ENCODE measurements around the gene OR10D3.

The OR10D3 gene

GRCh38 chr11:124207102-124207792 is 24.1 kb downstream of the OR10D3 start:
- H3K4me1 Mint-ChIP-seq = no peaks in the 10 kb centered on the region
- no peaks in the 10 kb centered on the region for H3K27me3 Mint-ChIP-seq (ENCODE audit: low read depth)
- H3K27ac Mint-ChIP-seq = no peak overlapping the region
- H3K4me3 Mint-ChIP-seq = no peak overlapping the region
- H3K9me3 Mint-ChIP-seq = no peaks in the 10 kb centered on the region
- H3K36me3 Mint-ChIP-seq (ENCODE audit: low read depth) = no peaks in the 10 kb centered on the region
- no peak for TF ChIP-seq CTCF (IDR thresholded peaks at IDR 0.05; ENCODE audit: unreplicated experiment in 3 of 3)

GRCh38 chr11:124209824-124210357 is 26.7 kb downstream of the OR10D3 start:
- Mint-ChIP-seq H3K4me3 (no peak overlapping the region), H3K4me1 (no peaks in the 10 kb centered on the region), H3K9me3 (no peaks in the 10 kb centered on the region), H3K27ac (no peak overlapping the region), H3K36me3 (ENCODE audit: low read depth) (no peaks in the 10 kb centered on the region), H3K27me3 (ENCODE audit: low read depth) (peaks cover 4% of the 10 kb centered on the region)
- no peak for TF ChIP-seq CTCF (IDR thresholded peaks at IDR 0.05; ENCODE audit: unreplicated experiment in 3 of 3)

- Mint-ChIP-seq H3K27ac (no peak overlapping the region), H3K36me3 (ENCODE audit: low read depth) (no peaks in the 10 kb centered on the region), H3K4me3 (no peak overlapping the region), H3K9me3 (no peaks in the 10 kb centered on the region), H3K4me1 (no peaks in the 10 kb centered on the region), H3K27me3 (ENCODE audit: low read depth) (peaks cover 7% of the 10 kb centered on the region)
- TF ChIP-seq CTCF (IDR thresholded peaks at IDR 0.05; ENCODE audit: unreplicated experiment in 3 of 3) = no peak
These were observed 27.3 kb downstream of the OR10D3 start for GRCh38 chr11:124210421-124210820.

DNA sequence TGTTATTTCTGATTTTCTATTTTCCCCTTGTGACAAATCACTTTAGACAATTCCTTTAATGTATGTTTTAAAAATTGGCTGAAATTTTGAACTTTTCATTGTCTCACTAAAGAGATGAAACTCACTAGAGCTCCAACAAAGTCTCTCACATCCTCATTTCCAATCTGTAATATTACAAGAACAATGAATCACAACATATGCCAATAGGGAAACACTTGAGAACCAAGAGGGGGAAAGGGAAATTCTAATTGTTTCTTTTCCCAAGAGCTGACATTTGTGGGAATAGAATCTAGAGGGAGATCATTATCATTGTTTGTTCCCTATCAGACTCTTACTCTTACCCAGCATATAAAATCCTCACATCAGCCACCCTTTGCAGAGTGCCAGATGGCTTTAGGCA is 28.2 kb downstream of the OR10D3 start:
- no peaks in the 10 kb centered on the region for H3K9me3 Mint-ChIP-seq
- H3K4me3 Mint-ChIP-seq = no peak overlapping the region
- H3K27ac Mint-ChIP-seq = no peak overlapping the region
- no peak for TF ChIP-seq CTCF (IDR thresholded peaks at IDR 0.05; ENCODE audit: unreplicated experiment in 3 of 3)
- peaks cover 7% of the 10 kb centered on the region for H3K27me3 Mint-ChIP-seq (ENCODE audit: low read depth)
- no peaks in the 10 kb centered on the region for H3K36me3 Mint-ChIP-seq (ENCODE audit: low read depth)
- H3K4me1 Mint-ChIP-seq = no peaks in the 10 kb centered on the region

GRCh38 chr11:124214027-124214426 is 30.9 kb downstream of the OR10D3 start:
- no peak for TF ChIP-seq CTCF (IDR thresholded peaks at IDR 0.05; ENCODE audit: unreplicated experiment in 3 of 3)
- H3K27ac Mint-ChIP-seq = no peak overlapping the region
- no peaks in the 10 kb centered on the region for H3K36me3 Mint-ChIP-seq (ENCODE audit: low read depth)
- H3K9me3 Mint-ChIP-seq = no peaks in the 10 kb centered on the region
- H3K4me1 Mint-ChIP-seq = no peaks in the 10 kb centered on the region
- no peak overlapping the region for H3K4me3 Mint-ChIP-seq
- peaks cover 7% of the 10 kb centered on the region for H3K27me3 Mint-ChIP-seq (ENCODE audit: low read depth)

GRCh38 chr11:124219126-124219525 is 36.0 kb downstream of the OR10D3 start:
- H3K27ac Mint-ChIP-seq = no peak overlapping the region
- H3K4me3 Mint-ChIP-seq = no peak overlapping the region
- no peaks in the 10 kb centered on the region for H3K4me1 Mint-ChIP-seq
- no peaks in the 10 kb centered on the region for H3K36me3 Mint-ChIP-seq (ENCODE audit: low read depth)
- no peak for TF ChIP-seq CTCF (IDR thresholded peaks at IDR 0.05; ENCODE audit: unreplicated experiment in 3 of 3)
- H3K27me3 Mint-ChIP-seq (ENCODE audit: low read depth) = peaks cover 7% of the 10 kb centered on the region
- no peaks in the 10 kb centered on the region for H3K9me3 Mint-ChIP-seq
